Measurements from ENCODE around the gene HOXB6. TPM values are rescaled to one million over a fixed set of nuclear protein-coding genes. Genes with fewer than 3 reads are reported as not detected.

The HOXB6 gene
- polyA plus RNA-seq, 6 donors from 2014 or later = not detected

DNA sequence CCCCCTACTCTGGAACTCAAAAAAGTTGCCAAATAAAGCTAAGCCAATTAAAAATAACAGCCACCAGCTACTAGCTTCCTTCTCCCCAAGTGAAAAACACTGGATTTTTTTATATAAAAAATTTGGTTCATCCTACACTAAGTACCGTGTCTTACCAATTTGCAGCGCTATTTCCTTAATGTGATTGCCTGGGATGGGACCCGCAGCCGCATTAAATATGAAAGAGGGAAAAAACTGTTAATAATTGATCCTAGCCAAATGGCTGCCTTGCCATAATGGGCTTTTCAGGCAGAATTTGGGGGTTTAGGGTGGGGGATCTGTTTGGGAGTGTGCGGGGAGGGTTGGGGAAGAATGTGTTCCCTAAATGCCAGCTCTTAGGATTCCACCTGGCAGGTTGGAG, 19.3 kb upstream of the HOXB6 start:
- H3K4me3 Mint-ChIP-seq = peak overlapping the region in 6 of 8 donors; percentile 15 to 86 (median 52)
- DNase-seq (no peak), ATAC-seq (ENCODE audit: low read depth in 2 of 2) (no peak)
- no peaks in the 10 kb centered on the region for H3K36me3 Mint-ChIP-seq
- H3K27me3 Mint-ChIP-seq = peaks cover 79 to 94% (median 93%) of the 10 kb centered on the region in 3 donors
- H3K4me1 Mint-ChIP-seq = peaks cover 15 to 19% (median 18%) of the 10 kb centered on the region in 3 donors
- no peak overlapping the region for H3K27ac Mint-ChIP-seq
- H3K9me3 Mint-ChIP-seq = no peaks in the 10 kb centered on the region

GRCh38 chr17:48623583-48623982, 18.8 kb upstream of the HOXB6 start:
- Mint-ChIP-seq H3K36me3 (no peaks in the 10 kb centered on the region), H3K4me1 (peaks cover 21 to 22% (median 21%) of the 10 kb centered on the region in 3 donors), H3K9me3 (no peaks in the 10 kb centered on the region), H3K27me3 (peaks cover 79 to 94% (median 91%) of the 10 kb centered on the region in 3 donors), H3K27ac (peak overlapping the region in 1 of 6 donors; percentile 6), H3K4me3 (peak overlapping the region in 2 of 8 donors; percentile 31 to 37)
- no peak for ATAC-seq (ENCODE audit: low read depth in 2 of 2)
- no peak for DNase-seq

DNA sequence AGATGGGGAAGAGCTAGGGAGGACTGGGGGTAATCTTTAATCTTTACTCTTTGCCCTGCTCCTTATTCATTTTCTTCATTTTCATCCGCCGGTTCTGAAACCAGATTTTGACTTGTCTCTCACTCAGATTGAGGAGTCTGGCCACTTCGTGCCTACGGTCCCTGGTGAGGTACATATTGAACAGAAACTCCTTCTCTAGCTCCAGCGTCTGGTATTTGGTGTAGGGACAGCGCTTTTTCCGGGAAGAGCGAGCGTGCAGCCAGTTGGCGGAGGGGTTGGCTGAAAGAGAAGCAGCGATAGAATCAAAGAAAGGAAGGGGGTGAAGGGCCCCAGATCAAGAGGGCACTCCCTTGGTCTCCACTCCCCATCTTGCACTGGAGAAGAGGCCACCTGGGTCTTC, 18.1 kb upstream of the HOXB6 start:
- no peaks in the 10 kb centered on the region for H3K36me3 Mint-ChIP-seq
- DNase-seq (no peak), ATAC-seq (ENCODE audit: low read depth in 2 of 2) (no peak)
- H3K27me3 Mint-ChIP-seq = peaks cover 77 to 94% (median 91%) of the 10 kb centered on the region in 3 donors
- no peaks in the 10 kb centered on the region for H3K9me3 Mint-ChIP-seq
- no peak overlapping the region for H3K27ac Mint-ChIP-seq
- H3K4me3 Mint-ChIP-seq = peak overlapping the region in 2 of 8 donors; percentile 46 to 58
- peaks cover 26 to 27% (median 26%) of the 10 kb centered on the region in 3 donors for H3K4me1 Mint-ChIP-seq

- no peak for ATAC-seq (ENCODE audit: low read depth in 2 of 2)
- Mint-ChIP-seq H3K27ac (peak overlapping the region in 1 of 6 donors; percentile 10), H3K27me3 (peaks cover 78 to 94% (median 91%) of the 10 kb centered on the region in 3 donors), H3K4me3 (peak overlapping the region in 1 of 8 donors; percentile 45), H3K9me3 (no peaks in the 10 kb centered on the region), H3K36me3 (no peaks in the 10 kb centered on the region), H3K4me1 (peaks cover 30 to 32% (median 31%) of the 10 kb centered on the region in 3 donors)
- no peak for DNase-seq
These were observed 16.9 kb upstream of the HOXB6 start for GRCh38 chr17:48621410-48622392.

GRCh38 chr17:48620461-48621139, 15.8 kb upstream of the HOXB6 start:
- Mint-ChIP-seq H3K4me3 (peak overlapping the region in 1 of 8 donors; percentile 45), H3K27ac (peak overlapping the region in 1 of 6 donors; percentile 90), H3K4me1 (peaks cover 21 to 24% (median 24%) of the 10 kb centered on the region in 3 donors), H3K27me3 (peaks cover 74 to 92% (median 91%) of the 10 kb centered on the region in 3 donors), H3K36me3 (no peaks in the 10 kb centered on the region), H3K9me3 (no peaks in the 10 kb centered on the region)
- ATAC-seq (ENCODE audit: low read depth in 2 of 2) (no peak), DNase-seq (no peak)

GRCh38 chr17:48619826-48620449, 15.2 kb upstream of the HOXB6 start:
- no peak for ATAC-seq (ENCODE audit: low read depth in 2 of 2)
- peak overlapping the region in 3 of 6 donors; percentile 77 to 85 (median 80) for H3K27ac Mint-ChIP-seq

DNA sequence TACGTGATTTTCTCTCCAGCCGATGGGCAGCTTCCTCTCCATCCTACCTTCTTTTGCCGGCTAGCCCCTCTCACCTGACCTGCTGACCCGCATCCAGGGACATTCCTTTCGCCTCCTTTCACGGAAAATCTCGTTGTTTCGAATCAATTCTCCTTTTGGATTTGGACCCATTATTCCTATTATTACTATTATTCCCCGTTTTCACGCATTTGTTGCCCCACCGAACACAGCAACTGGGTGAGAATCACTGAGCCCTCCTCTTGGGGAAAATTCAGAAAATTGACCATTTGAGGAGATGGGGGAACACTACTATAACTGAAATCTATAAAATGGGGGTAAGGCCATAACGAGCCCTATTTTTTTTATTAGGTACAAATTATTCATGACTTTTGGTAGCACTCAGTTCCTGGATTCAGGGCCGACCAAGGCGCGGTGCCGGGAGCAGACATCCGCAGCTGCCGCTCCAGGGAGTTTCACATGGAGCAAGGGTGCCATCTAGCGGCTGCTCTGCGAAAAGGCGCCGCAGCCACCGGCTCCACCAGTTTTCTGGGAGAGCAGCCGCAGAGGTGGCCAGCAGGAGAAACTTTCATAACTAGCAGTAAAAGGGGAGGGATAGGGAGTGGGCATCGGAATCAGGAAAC, 13.6 kb upstream of the HOXB6 start:
- peaks cover 33 to 37% (median 37%) of the 10 kb centered on the region in 3 donors for H3K4me1 Mint-ChIP-seq
- H3K36me3 Mint-ChIP-seq = peaks cover 0 to 8% of the 10 kb centered on the region in 2 donors
- H3K9me3 Mint-ChIP-seq = peaks cover 0 to 2% (median 0%) of the 10 kb centered on the region in 7 donors
- H3K4me3 Mint-ChIP-seq = peak overlapping the region; percentile 18 to 83 (median 60)
- peak overlapping the region in 5 of 6 donors; percentile 64 to 96 (median 77) for H3K27ac Mint-ChIP-seq
- ATAC-seq (ENCODE audit: low read depth in 2 of 2) = peak; percentile 69 to 77
- peak; percentile 73 for DNase-seq
- peaks cover 79 to 97% (median 94%) of the 10 kb centered on the region in 3 donors for H3K27me3 Mint-ChIP-seq

More at GRCh38 chr17:48619826-48620449, 15.2 kb upstream of the HOXB6 start:
- H3K36me3 Mint-ChIP-seq = peaks cover 0 to 5% of the 10 kb centered on the region in 2 donors
- peaks cover 0 to 1% (median 0%) of the 10 kb centered on the region in 7 donors for H3K9me3 Mint-ChIP-seq
- H3K4me1 Mint-ChIP-seq = peaks cover 21 to 24% (median 23%) of the 10 kb centered on the region in 3 donors
- DNase-seq = no peak
- H3K4me3 Mint-ChIP-seq = peak overlapping the region in 2 of 8 donors; percentile 15 to 75
- H3K27me3 Mint-ChIP-seq = peaks cover 78 to 94% (median 93%) of the 10 kb centered on the region in 3 donors

DNA sequence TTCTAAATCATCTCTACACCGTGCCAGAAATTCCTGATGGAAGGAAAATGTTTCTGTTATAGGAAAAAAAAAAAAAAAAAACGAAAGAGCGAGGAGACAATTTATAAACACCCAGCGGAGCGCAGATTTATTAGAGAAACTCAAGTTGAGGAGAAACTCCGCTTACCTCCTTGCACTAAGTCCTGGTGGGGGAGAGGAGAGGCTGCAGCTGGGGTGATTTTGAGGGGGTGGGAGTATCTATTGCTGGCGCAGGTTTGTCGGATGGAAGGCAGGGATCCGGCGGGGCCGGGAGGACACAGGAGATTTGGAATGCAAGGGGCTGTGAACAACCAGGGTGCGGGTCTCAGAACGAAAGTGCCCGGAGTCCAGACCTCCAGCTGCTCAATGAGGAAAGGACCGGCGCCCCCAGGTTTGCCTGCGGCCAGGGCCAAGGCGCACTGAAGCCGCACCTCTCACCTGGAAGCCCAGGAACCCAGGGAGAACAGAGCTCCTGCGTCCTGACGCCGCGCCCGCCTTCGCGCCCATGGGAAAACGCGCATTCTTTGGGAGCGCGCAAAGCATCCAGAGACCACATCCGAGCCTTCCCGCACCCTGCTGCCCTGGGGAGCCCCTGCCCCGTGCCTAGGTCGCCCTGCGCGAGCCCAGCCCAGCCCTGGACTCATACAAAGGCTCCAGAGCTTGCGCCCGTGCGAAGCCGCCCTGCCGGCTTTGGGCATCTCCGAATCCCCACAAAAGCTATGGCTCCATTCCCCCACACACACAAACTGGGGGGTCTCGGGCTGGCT, 12.9 kb upstream of the HOXB6 start:
- Mint-ChIP-seq H3K27ac (peak overlapping the region in 4 of 6 donors; percentile 11 to 96 (median 80)), H3K27me3 (peaks cover 79 to 97% (median 94%) of the 10 kb centered on the region in 3 donors), H3K36me3 (peaks cover 0 to 8% of the 10 kb centered on the region in 2 donors), H3K4me1 (peaks cover 38 to 44% (median 44%) of the 10 kb centered on the region in 3 donors), H3K9me3 (peaks cover 0 to 2% (median 0%) of the 10 kb centered on the region in 7 donors), H3K4me3 (peak overlapping the region in 4 of 8 donors; percentile 29 to 79 (median 69))
- ATAC-seq (ENCODE audit: low read depth in 2 of 2) (no peak), DNase-seq (no peak)

DNA sequence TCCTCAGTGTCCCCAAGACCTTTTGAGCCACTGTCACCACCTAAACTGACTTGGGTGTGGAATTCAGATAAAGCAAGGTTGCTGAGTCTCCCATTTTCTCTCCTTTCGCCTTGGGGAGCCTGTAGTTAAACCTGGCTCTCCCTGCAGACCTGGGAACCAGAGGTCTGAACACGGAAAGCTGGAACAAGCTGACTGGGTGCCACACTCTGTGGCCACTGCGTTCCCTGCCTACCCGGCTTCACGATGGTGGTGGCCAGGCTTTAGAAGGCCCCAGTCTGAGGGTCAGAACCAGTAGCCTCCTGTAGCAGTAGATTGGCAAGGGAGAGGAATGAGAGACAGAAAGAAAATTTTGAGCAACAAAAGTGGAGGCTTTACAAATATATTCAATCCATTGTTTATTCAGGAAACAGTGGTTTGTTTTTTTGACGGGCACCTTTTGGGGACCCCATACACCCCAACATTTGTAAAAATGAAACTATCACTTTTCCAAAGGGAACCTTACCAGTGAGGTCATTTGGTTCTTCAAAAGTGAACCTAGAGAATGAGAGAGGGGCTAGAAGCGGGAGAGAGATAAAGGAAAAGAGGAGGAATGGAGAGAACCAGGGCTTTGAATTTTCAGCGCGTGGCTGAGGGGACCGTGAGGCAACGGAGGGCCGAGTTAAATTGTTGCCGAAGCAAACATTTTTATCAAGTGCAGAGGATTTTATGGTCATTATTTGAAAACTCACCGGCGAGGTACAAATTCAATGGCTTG, 12.1 kb upstream of the HOXB6 start:
- peak overlapping the region in 4 of 6 donors; percentile 11 to 95 (median 82) for H3K27ac Mint-ChIP-seq
- peaks cover 44 to 51% (median 50%) of the 10 kb centered on the region in 3 donors for H3K4me1 Mint-ChIP-seq
- no peak for ATAC-seq (ENCODE audit: low read depth in 2 of 2)
- peaks cover 75 to 96% (median 94%) of the 10 kb centered on the region in 3 donors for H3K27me3 Mint-ChIP-seq
- H3K36me3 Mint-ChIP-seq = peaks cover 0 to 8% of the 10 kb centered on the region in 2 donors
- no peak for DNase-seq
- peaks cover 0 to 2% (median 0%) of the 10 kb centered on the region in 7 donors for H3K9me3 Mint-ChIP-seq
- peak overlapping the region in 7 of 8 donors; percentile 28 to 72 (median 56) for H3K4me3 Mint-ChIP-seq

DNA sequence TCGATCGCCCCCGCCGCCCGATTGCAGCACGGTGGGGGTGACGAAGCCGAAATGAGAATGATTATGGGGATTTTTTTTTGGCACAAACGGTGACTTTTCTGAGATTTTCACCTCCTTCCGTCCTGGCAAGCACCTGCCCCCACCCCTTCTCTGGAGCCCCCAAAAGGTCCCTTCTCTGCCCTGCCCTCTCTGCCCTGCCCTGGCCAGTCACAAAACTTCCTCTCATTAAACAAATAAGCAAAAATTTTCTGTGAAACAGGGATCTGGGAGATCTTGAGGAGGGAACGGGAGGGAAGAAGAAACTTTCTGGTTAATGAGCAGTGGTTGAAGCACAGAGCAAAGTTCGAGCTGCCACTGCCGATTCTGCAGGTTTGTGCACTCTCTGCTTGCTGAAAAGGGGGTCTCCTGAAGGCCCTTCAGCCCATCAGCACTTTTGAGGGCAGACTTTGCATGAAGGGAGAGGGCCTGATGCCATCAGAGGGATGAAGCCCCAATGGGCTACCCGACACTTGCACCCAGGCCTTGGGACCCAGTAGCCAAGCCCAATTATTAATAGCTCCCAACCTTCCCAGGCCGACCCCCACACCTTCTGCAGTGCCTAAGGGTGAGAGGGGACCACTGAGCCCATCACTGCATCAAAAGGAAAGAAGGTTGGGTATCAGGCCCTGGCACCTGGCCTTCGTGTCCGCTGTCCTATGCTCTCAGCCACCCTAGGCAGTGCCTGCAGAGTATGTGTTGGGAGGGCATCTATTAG, 11.4 kb upstream of the HOXB6 start:
- Mint-ChIP-seq H3K4me1 (peaks cover 51 to 57% (median 57%) of the 10 kb centered on the region in 3 donors), H3K9me3 (peaks cover 0 to 2% (median 0%) of the 10 kb centered on the region in 7 donors), H3K4me3 (peak overlapping the region in 4 of 8 donors; percentile 4 to 60 (median 28)), H3K27me3 (peaks cover 74 to 96% (median 94%) of the 10 kb centered on the region in 3 donors), H3K36me3 (peaks cover 0 to 8% of the 10 kb centered on the region in 2 donors), H3K27ac (peak overlapping the region in 3 of 6 donors; percentile 89 to 97 (median 95))
- DNase-seq (no peak), ATAC-seq (ENCODE audit: low read depth in 2 of 2) (no peak)

Measured in naive B cell (primary cell).